ENCODE measurements around the gene EEF2. TPM values are rescaled to one million over a fixed set of nuclear protein-coding genes. Genes with fewer than 3 reads are reported as not detected.
"Not testable (repeated sequence)": the region's sequence is repeated elsewhere in the genome, so short reads cannot be mapped to it uniquely, and the experiment has no call there.

The EEF2 gene
- total and polyA plus RNA-seq, 5 donors, result 1,037 to 2,630 (median 2,120) TPM

GRCh38 chr19:3964256-3965194 is 20.7 kb downstream of the EEF2 start:
- intact Hi-C loops (cut with DNase I), result no loop called here
- WGBS, result 77% methylated on average over 60 of the region's 60 CpGs
- peak overlapping the region; percentile 49 for H3K27ac ChIP-seq (ENCODE audit: low read length)
- ATAC-seq, result no peak
- no peaks in the 10 kb centered on the region for H3K9me3 ChIP-seq (ENCODE audit: control insufficient read depth, low read length)
- no peak overlapping the region for H3K4me3 ChIP-seq (ENCODE audit: low read length)
- H3K4me1 ChIP-seq (ENCODE audit: control insufficient read depth, insufficient read depth, low read length), result peaks cover 6% of the 10 kb centered on the region
- no peaks in the 10 kb centered on the region for H3K27me3 ChIP-seq (ENCODE audit: control insufficient read depth, insufficient read depth)
- peak in 2 of 3 donors; percentile 63 to 72 for DNase-seq

DNA sequence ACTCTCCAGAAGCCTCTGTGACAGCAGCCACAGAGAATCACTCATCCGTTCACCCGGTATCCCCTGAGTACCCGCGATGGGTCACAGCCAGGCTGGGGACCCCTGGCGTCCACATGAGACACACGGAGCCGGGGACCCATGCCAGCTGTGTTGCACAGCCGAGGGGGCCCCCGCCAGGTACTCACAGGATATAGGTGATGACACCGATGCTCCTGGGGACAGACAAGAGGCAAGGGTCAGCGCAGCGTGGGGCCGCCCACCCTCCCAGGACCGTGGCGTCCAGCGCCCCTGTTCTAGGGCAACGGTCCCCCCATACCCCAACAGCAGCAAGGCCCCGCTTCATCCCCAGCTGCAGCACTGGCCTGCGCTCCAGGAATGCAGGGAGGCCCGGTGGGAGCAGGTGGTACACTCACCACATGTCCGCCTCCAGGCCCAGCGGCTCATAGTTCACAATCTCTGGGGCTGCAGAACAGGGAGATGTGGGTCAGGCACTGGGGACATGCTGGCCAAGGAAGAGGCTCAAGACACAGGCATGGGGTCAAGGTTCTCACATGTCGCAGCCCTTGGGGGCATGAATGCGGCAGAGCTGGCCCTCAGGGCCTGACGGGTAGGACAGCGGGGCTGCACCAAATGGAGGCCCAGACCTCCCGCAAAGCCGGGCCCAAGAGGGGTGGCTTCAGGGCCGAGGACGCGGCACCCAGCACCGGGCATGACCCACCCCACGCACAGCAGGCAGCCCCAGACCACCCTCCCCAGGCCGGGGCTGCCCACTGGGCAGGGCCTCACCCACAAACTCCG is 21.6 kb downstream of the EEF2 start:
- no peak overlapping the region for H3K27ac ChIP-seq (ENCODE audit: low read length)
- peak in 2 of 3 donors; percentile 60 to 68 for DNase-seq

GRCh38 chr19:3961007-3961406 is 24.3 kb downstream of the EEF2 start:
- H3K4me1 ChIP-seq (ENCODE audit: control insufficient read depth, insufficient read depth, low read length), result no peaks in the 10 kb centered on the region
- intact Hi-C loops (cut with DNase I), result no loop called here
- H3K27ac ChIP-seq (ENCODE audit: low read length), result peak overlapping the region; percentile 14
- H3K27me3 ChIP-seq (ENCODE audit: control insufficient read depth, insufficient read depth), result no peaks in the 10 kb centered on the region
- DNase-seq, result peak in 2 of 3 donors; percentile 50 to 53
- no peak for ATAC-seq
- no peaks in the 10 kb centered on the region for H3K9me3 ChIP-seq (ENCODE audit: control insufficient read depth, low read length)
- no peak overlapping the region for H3K4me3 ChIP-seq (ENCODE audit: low read length)
- WGBS, result 88% methylated on average over 24 of the region's 24 CpGs

More for the DNA sequence above, 21.6 kb downstream of the EEF2 start:
- WGBS, result 89% methylated on average over 35 of the region's 35 CpGs
- Histone ChIP-seq H3K27me3 (ENCODE audit: control insufficient read depth, insufficient read depth) (no peaks in the 10 kb centered on the region), H3K4me1 (ENCODE audit: control insufficient read depth, insufficient read depth, low read length) (peaks cover 5% of the 10 kb centered on the region), H3K4me3 (ENCODE audit: low read length) (no peak overlapping the region), H3K9me3 (ENCODE audit: control insufficient read depth, low read length) (no peaks in the 10 kb centered on the region)
- intact Hi-C loops (cut with DNase I), result no loop called here
- ATAC-seq, result no peak

DNA sequence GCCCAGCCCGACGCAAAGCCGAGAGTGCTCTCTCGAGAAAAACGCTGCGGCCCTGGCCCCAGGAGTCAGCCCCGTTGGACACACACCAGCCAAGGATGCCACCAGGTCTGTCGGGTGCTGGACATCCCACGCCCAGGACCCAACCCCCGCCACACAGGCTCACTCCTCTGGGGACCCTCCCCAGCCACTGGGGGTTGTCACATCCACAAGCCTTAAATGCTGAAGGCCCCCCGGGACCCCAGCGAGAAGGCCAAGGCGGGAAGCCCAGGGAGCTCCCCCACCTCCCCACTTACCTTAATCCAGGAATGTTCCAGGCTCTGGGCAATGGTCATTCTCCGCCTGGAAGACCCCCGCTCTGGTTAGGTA is 25.5 kb downstream of the EEF2 start:
- no peaks in the 10 kb centered on the region for H3K4me1 ChIP-seq (ENCODE audit: control insufficient read depth, insufficient read depth, low read length)
- no peaks in the 10 kb centered on the region for H3K27me3 ChIP-seq (ENCODE audit: control insufficient read depth, insufficient read depth)
- intact Hi-C loops (cut with DNase I), result no loop called here
- no peaks in the 10 kb centered on the region for H3K9me3 ChIP-seq (ENCODE audit: control insufficient read depth, low read length)
- H3K4me3 ChIP-seq (ENCODE audit: low read length), result no peak overlapping the region
- 95% methylated on average over 15 of the region's 15 CpGs for whole genome bisulfite sequencing
- DNase-seq, result peak in 2 of 3 donors; percentile 36 to 60
- no peak overlapping the region for H3K27ac ChIP-seq (ENCODE audit: low read length)
- ATAC-seq, result no peak

- H3K9me3 ChIP-seq (ENCODE audit: control insufficient read depth, low read length), result no peaks in the 10 kb centered on the region
- H3K4me1 ChIP-seq (ENCODE audit: control insufficient read depth, insufficient read depth, low read length), result no peaks in the 10 kb centered on the region
- H3K27ac ChIP-seq (ENCODE audit: low read length), result no peak overlapping the region
- WGBS, result 95% methylated on average over 86 of the region's 86 CpGs
- peak in 2 of 3 donors; percentile 57 to 59 for DNase-seq
- intact Hi-C loops (cut with DNase I), result no loop called here
- H3K27me3 ChIP-seq (ENCODE audit: control insufficient read depth, insufficient read depth), result no peaks in the 10 kb centered on the region
- ATAC-seq, result peak; percentile 4 to 6
- no peak overlapping the region for H3K4me3 ChIP-seq (ENCODE audit: low read length)
Measured at GRCh38 chr19:3958836-3959765, 26.2 kb downstream of the EEF2 start.

DNA sequence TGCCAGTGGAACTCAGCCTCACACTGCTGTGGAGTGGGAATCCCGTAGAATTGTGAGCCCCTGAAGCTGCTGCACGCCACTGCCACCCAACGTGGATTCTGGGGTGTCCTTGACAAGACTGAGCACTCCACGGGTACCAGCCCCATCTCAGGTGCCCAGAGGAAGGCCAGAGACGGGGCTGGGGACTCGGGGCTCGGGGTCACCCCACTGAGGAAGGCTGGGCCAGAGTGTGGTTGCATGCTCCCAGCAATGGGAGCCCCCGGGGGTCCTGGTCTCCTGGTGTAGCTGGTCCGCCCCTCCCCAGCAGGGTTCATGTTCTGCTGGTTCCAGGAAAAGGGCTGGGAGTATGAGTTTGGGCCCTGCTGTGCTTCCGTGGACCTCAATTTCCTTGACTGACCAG is 29.6 kb downstream of the EEF2 start:
- H3K27ac ChIP-seq (ENCODE audit: low read length), result no peak overlapping the region
- intact Hi-C loops (cut with DNase I), result no loop called here
- H3K4me1 ChIP-seq (ENCODE audit: control insufficient read depth, insufficient read depth, low read length), result no peaks in the 10 kb centered on the region
- ATAC-seq (no peak), DNase-seq (peak in 1 of 3 donors; percentile 52)
- no peaks in the 10 kb centered on the region for H3K27me3 ChIP-seq (ENCODE audit: control insufficient read depth, insufficient read depth)
- H3K4me3 ChIP-seq (ENCODE audit: low read length), result no peak overlapping the region
- WGBS, result 82% methylated on average over 10 of the region's 10 CpGs
- H3K9me3 ChIP-seq (ENCODE audit: control insufficient read depth, low read length), result no peaks in the 10 kb centered on the region

GRCh38 chr19:3955276-3955675 is 30.0 kb downstream of the EEF2 start:
- H3K4me3 ChIP-seq (ENCODE audit: low read length); ATAC-seq; DNase-seq; H3K4me1 ChIP-seq (ENCODE audit: control insufficient read depth, insufficient read depth, low read length); H3K9me3 ChIP-seq (ENCODE audit: control insufficient read depth, low read length); H3K27ac ChIP-seq (ENCODE audit: low read length); H3K27me3 ChIP-seq (ENCODE audit: control insufficient read depth, insufficient read depth); intact Hi-C loops (cut with DNase I): not testable (repeated sequence)
- WGBS, result 79% methylated on average over 13 of the region's 13 CpGs

DNA sequence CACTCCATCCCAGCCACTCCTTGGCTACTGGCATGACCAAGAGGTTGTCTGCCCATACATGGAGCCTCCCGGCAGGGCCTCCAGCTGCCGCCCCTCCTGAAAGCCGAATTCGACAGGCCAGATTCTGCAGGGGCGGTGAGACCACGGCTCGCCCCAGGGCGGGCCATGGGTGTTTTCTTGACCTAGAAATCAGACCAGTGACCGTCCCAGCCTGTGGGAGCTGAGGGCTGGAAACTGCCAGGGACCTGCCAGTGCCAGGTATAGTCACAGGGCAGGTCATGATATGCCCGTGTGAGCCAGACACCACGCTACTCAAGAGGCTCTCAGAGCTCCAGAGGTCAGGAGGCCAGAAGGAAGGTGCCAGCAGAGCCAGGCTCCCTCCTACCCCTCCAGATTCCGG is 31.2 kb downstream of the EEF2 start:
- Histone ChIP-seq H3K4me3 (ENCODE audit: low read length) (no peak overlapping the region), H3K4me1 (ENCODE audit: control insufficient read depth, insufficient read depth, low read length) (no peaks in the 10 kb centered on the region), H3K9me3 (ENCODE audit: control insufficient read depth, low read length) (no peaks in the 10 kb centered on the region), H3K27ac (ENCODE audit: low read length) (peak overlapping the region; percentile 74), H3K27me3 (ENCODE audit: control insufficient read depth, insufficient read depth) (no peaks in the 10 kb centered on the region)
- DNase-seq (no peak), ATAC-seq (no peak)
- 52% methylated on average over 12 of the region's 12 CpGs for WGBS
- intact Hi-C loops (cut with DNase I), result no loop called here

DNA sequence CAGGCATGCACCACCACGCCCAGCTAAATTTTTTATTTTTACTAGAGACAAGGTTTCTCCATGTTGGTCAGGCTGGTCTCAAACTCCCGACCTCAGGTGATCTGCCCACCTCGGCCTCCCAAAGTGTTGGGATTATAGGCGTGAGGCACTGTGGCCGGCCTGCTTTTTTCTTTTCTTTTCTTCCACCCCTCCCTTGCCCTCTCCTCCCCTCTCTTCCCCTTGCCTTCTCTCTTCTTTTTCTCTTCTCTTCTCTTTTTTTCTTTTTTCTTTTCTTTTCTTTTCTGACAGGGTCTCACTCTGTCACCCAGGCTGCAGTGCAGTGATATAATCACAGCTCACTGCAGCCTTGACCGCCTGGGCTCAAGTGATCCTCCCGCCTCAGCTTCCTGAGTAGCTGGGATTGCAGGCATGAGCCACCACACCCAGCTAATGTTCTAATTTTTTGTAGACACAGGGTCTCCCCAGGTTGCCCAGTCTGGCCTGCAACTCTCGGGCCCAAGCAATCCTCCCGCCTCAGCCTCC is 32.4 kb downstream of the EEF2 start:
- DNase-seq; intact Hi-C loops (cut with DNase I); H3K9me3 ChIP-seq (ENCODE audit: control insufficient read depth, low read length); H3K4me1 ChIP-seq (ENCODE audit: control insufficient read depth, insufficient read depth, low read length); H3K27me3 ChIP-seq (ENCODE audit: control insufficient read depth, insufficient read depth); ATAC-seq; H3K4me3 ChIP-seq (ENCODE audit: low read length): not testable (repeated sequence)
- WGBS, result 72% methylated on average over 9 of the region's 9 CpGs
- peak overlapping the region; percentile 74 for H3K27ac ChIP-seq (ENCODE audit: low read length)
